ENCODE results near the gene ELOA2.
"Not testable (repeated sequence)": the region's sequence is repeated elsewhere in the genome, so short reads cannot be mapped to it uniquely, and the experiment has no call there.

The ELOA2 gene

GRCh38 chr18:47035156-47035671 is at the start of gene ELOA2:
Gene ELOA2 (minus strand): TSS chr18:47035621. CDS start chr18:47035264, 357 bp downstream.
- DNase-seq: no peak

- DNase-seq: no peak
These were observed 46.2 kb upstream of the ELOA2 start for GRCh38 chr18:47081578-47081977.

- DNase-seq: no peak
These were observed 45.5 kb upstream of the ELOA2 start for GRCh38 chr18:47080872-47081271.

- DNase-seq: no peak
These were observed 41.7 kb upstream of the ELOA2 start for GRCh38 chr18:47077111-47077510.

GRCh38 chr18:47075098-47075883 is 39.9 kb upstream of the ELOA2 start:
- DNase-seq: no peak

- no peak for DNase-seq
These were observed 32.2 kb upstream of the ELOA2 start for GRCh38 chr18:47067648-47068047.

- no peak for DNase-seq
These were observed 27.7 kb upstream of the ELOA2 start for GRCh38 chr18:47063096-47063495.

- DNase-seq: no peak
These were observed 27.1 kb upstream of the ELOA2 start for GRCh38 chr18:47062471-47062870.

- DNase-seq: no peak
These were observed 18.9 kb upstream of the ELOA2 start for GRCh38 chr18:47054369-47054768.

- no peak for DNase-seq
These were observed 15.0 kb upstream of the ELOA2 start for GRCh38 chr18:47050468-47050867.

GRCh38 chr18:47040982-47041381 is 5.6 kb upstream of the ELOA2 start:
- no peak for DNase-seq

- DNase-seq: no peak
These were observed 1.6 kb upstream of the ELOA2 start for GRCh38 chr18:47036927-47037578.

- DNase-seq: no peak
These were observed 965 bp upstream of the ELOA2 start for GRCh38 chr18:47036298-47036874.

GRCh38 chr18:47034591-47034990 is 830 bp downstream of the ELOA2 start:
- not testable (repeated sequence) for DNase-seq

GRCh38 chr18:47032945-47033344 is 2.5 kb downstream of the ELOA2 start:
- DNase-seq: no peak

GRCh38 chr18:47030887-47031286 is 4.5 kb downstream of the ELOA2 start:
- not testable (repeated sequence) for DNase-seq

GRCh38 chr18:47029684-47030353 is 5.6 kb downstream of the ELOA2 start:
- not testable (repeated sequence) for DNase-seq

GRCh38 chr18:47028738-47029137 is 6.7 kb downstream of the ELOA2 start:
- not testable (repeated sequence) for DNase-seq

GRCh38 chr18:47025557-47026174 is 9.8 kb downstream of the ELOA2 start:
- not testable (repeated sequence) for DNase-seq

GRCh38 chr18:47023769-47024465 is 11.5 kb downstream of the ELOA2 start:
- DNase-seq: not testable (repeated sequence)

GRCh38 chr18:47022821-47023220 is 12.6 kb downstream of the ELOA2 start:
- DNase-seq: not testable (repeated sequence)

GRCh38 chr18:47020757-47021156 is 14.7 kb downstream of the ELOA2 start:
- not testable (repeated sequence) for DNase-seq

Data from activated CD4-positive, alpha-beta T cell treated with anti-CD3 and anti-CD28 coated beads, Interleukin-2, amount 50 U/mL, for 1 hour (primary cell).